DND-41 (cell line): ENCODE results near the gene ANAPC5.

ENCODE experiments used
- ATAC-seq: fragments of 200-7000 bp; cut with Tn5 transposase; 3 replicates; pipeline ENCODE4 v1.9.1; 2021; ENCODE audit warnings: low read depth; ENCODE audit not compliant: insufficient read depth
- DNase-seq: peaks from one replicate; pipeline ENCODE4 v3.0.0-alpha.2; 2020
- H2AFZ ChIP-seq: 2 replicates; pipeline ENCODE4 v1.6.0; 2012; ENCODE audit warnings: low read depth, low read length
- H3K27ac ChIP-seq: 2 replicates; pipeline ENCODE4 v1.5.1; 2012; ENCODE audit warnings: low read length, inconsistent platforms
- H3K27me3 ChIP-seq: fragments of 200-600 bp; sonication (generic); 2 replicates; pipeline ENCODE4 v1.6.0; 2012; ENCODE audit warnings: low read length, mild to moderate bottlenecking, inconsistent platforms; ENCODE audit not compliant: insufficient read depth, poor library complexity
- H3K36me3 ChIP-seq: 2 replicates; pipeline ENCODE4 v1.5.1; 2012; ENCODE audit warnings: low read length, inconsistent platforms; ENCODE audit not compliant: insufficient read depth
- H3K4me1 ChIP-seq: 2 replicates; pipeline ENCODE4 v1.5.1; 2012; ENCODE audit warnings: mild to moderate bottlenecking, low read length; ENCODE audit not compliant: insufficient read depth
- H3K4me2 ChIP-seq: 2 replicates; pipeline ENCODE4 v1.6.0; 2012; ENCODE audit warnings: mild to moderate bottlenecking, moderate library complexity, low read length, inconsistent platforms; ENCODE audit not compliant: insufficient read depth
- H3K4me3 ChIP-seq, 2 experiments: fragments of 200-600 bp in 1 of 2; shearing (Covaris generic) in 1 of 2; 2 replicates each; pipeline ENCODE4 v1.5.1; 2012 to 2016; ENCODE audit warnings: inconsistent platforms in 2 of 2, low read length in 2 of 2, mild to moderate bottlenecking in 2 of 2, low read depth in 1 of 2, moderate library complexity in 1 of 2
- H3K79me2 ChIP-seq: 2 replicates; pipeline ENCODE4 v1.6.0; 2012; ENCODE audit warnings: low read length, inconsistent platforms; ENCODE audit not compliant: insufficient read depth
- H3K9ac ChIP-seq: 2 replicates; pipeline ENCODE4 v1.6.0; 2012; ENCODE audit warnings: low read depth, mild to moderate bottlenecking, inconsistent platforms, low read length, moderate library complexity
- H3K9me3 ChIP-seq: 2 replicates; pipeline ENCODE4 v1.5.1; 2012; ENCODE audit warnings: low read length, moderate library complexity, mild to moderate bottlenecking, inconsistent platforms; ENCODE audit not compliant: insufficient read depth, severe bottlenecking
- H4K20me1 ChIP-seq: 2 replicates; pipeline ENCODE4 v1.6.0; 2012; ENCODE audit warnings: low read length; ENCODE audit not compliant: insufficient read depth
- CTCF ChIP-seq: IDR thresholded peaks from 2 replicates; pipeline ENCODE4 v1.5.1; 2012; ENCODE audit warnings: borderline replicate concordance, low read length, moderate library complexity, mild to moderate bottlenecking; ENCODE audit not compliant: poor library complexity, severe bottlenecking; ENCODE audit errors: extremely low read depth
- EZH2 ChIP-seq: IDR thresholded peaks from 3 replicates; pipeline ENCODE4 v1.6.1; 2012; ENCODE audit warnings: borderline replicate concordance, low read depth, mild to moderate bottlenecking, moderate library complexity, low read length, inconsistent platforms; ENCODE audit not compliant: severe bottlenecking

The ANAPC5 gene

GRCh38 chr12:121261398-121261797 lies 90.8 kb downstream of the ANAPC5 start:
- TF ChIP-seq CTCF (no peak), EZH2 (no peak)
- DNase-seq (no peak), ATAC-seq (no peak)
- H3K9ac ChIP-seq: no peak overlapping the region
- H3K9me3 ChIP-seq: no peaks in the 10 kb centered on the region
- H3K27ac ChIP-seq: no peak overlapping the region
- no peaks in the 10 kb centered on the region for H4K20me1 ChIP-seq
- H3K27me3 ChIP-seq: no peaks in the 10 kb centered on the region
- H3K79me2 ChIP-seq: no peaks in the 10 kb centered on the region
- H2AFZ ChIP-seq: no peak overlapping the region
- no peaks in the 10 kb centered on the region for H3K4me1 ChIP-seq
- H3K36me3 ChIP-seq: peaks cover 55% of the 10 kb centered on the region
- no peak overlapping the region for H3K4me2 ChIP-seq
- no peak overlapping the region for H3K4me3 ChIP-seq

DNA sequence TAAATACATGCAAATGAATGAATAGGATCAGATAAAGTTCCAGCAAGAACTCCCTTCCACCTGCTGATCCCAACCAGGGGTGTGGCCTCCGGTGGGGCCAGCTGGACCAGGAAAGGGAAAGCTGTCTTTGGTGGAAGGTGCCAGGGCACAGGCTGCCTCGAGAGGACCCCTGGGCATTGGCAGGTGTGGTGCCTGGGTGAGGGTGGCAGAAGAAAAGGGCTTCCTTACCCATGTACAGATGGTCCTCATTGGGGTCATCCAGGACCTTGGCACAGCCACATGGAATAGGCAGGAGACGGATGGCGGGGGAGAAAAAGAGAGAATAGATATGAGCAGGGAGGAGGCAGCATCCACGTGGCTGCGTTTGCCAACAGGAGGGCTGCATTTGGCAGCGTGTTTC lies 92.1 kb downstream of the ANAPC5 start:
- Histone ChIP-seq H4K20me1 (no peaks in the 10 kb centered on the region), H3K36me3 (peaks cover 59% of the 10 kb centered on the region), H3K4me1 (no peaks in the 10 kb centered on the region), H2AFZ (no peak overlapping the region), H3K9ac (no peak overlapping the region), H3K4me3 (no peak overlapping the region), H3K4me2 (no peak overlapping the region), H3K27me3 (no peaks in the 10 kb centered on the region), H3K27ac (no peak overlapping the region), H3K9me3 (no peaks in the 10 kb centered on the region), H3K79me2 (no peaks in the 10 kb centered on the region)
- TF ChIP-seq EZH2: no peak
- no peak for TF ChIP-seq CTCF
- DNase-seq (no peak), ATAC-seq (no peak)

- DNase-seq: no peak
- Histone ChIP-seq H3K4me2 (no peak overlapping the region), H3K9ac (no peak overlapping the region), H3K27me3 (no peaks in the 10 kb centered on the region), H3K4me3 (no peak overlapping the region), H3K27ac (no peak overlapping the region), H3K36me3 (peaks cover 63% of the 10 kb centered on the region), H3K4me1 (no peaks in the 10 kb centered on the region), H3K79me2 (no peaks in the 10 kb centered on the region), H2AFZ (no peak overlapping the region), H4K20me1 (no peaks in the 10 kb centered on the region), H3K9me3 (no peaks in the 10 kb centered on the region)
- TF ChIP-seq CTCF: no peak
- TF ChIP-seq EZH2: no peak
- ATAC-seq: no peak
These were observed 93.1 kb downstream of the ANAPC5 start for GRCh38 chr12:121259074-121259473.
